SK-N-SH (cell line): Measurements from ENCODE around the gene CTSS. TPM values are rescaled to one million over a fixed set of nuclear protein-coding genes. Genes with fewer than 3 reads are reported as not detected.

ENCODE experiments used
- CTCF ChIA-PET: fragments of 300-600, 350-600 bp; formaldehyde crosslinking; extraction: SDS; loops from one replicate; lab custom pipeline; 2021; lab: Yijun Ruan, JAX
- POLR2A ChIA-PET: fragments of 350-600 bp; sonication (Branson Sonifier 250); formaldehyde crosslinking; extraction: SDS; loops from one replicate; lab custom pipeline; 2020; ENCODE audit warnings: antibody characterized with exemption, inconsistent platforms; lab: Yijun Ruan, JAX
- DNase-seq: peaks from one replicate; pipeline ENCODE4 v3.0.0; 2012
- H2AFZ ChIP-seq: fragments of 200-600 bp; sonication (generic); 2 replicates; pipeline ENCODE4 v1.8.1; 2016; ENCODE audit warnings: antibody characterized with exemption, mild to moderate bottlenecking, low read depth
- H3F3A ChIP-seq: fragments of 200-600 bp; sonication (generic); replicated peaks from 2 replicates; pipeline ENCODE3; 2016; ENCODE audit warnings: antibody characterized with exemption, mild to moderate bottlenecking; ENCODE audit not compliant: insufficient read depth
- H3K27ac ChIP-seq, 2 experiments: fragments of 200-500 bp in 1 of 2; fragments of 200-600 bp in 1 of 2; sonication (Bioruptor generic) in 1 of 2; sonication (generic), shearing (Covaris generic) in 1 of 2; 2 replicates each; pipeline versions ENCODE4 v1.5.1 to v1.6.1; 2014 to 2016; ENCODE audit warnings: low read depth in 2 of 2, inconsistent platforms in 1 of 2, low read length in 1 of 2, mild to moderate bottlenecking in 1 of 2, mixed read lengths in 1 of 2
- H3K27me3 ChIP-seq: fragments of 200-600 bp; sonication (generic), shearing (Covaris generic); 2 replicates; pipeline ENCODE4 v1.6.1; 2016; ENCODE audit warnings: mixed run types; ENCODE audit not compliant: insufficient read depth
- H3K36me3 ChIP-seq, 2 experiments: fragments of 200-500 bp in 1 of 2; fragments of 200-600 bp in 1 of 2; sonication (Bioruptor generic) in 1 of 2; sonication (generic) in 1 of 2; replicated peaks in 1 of 2; 2 replicates each; pipeline versions ENCODE3 to v1.5.1; 2014 to 2016; ENCODE audit warnings: low read length in 1 of 2, mild to moderate bottlenecking in 1 of 2; ENCODE audit not compliant: insufficient read depth in 2 of 2, control insufficient read depth in 1 of 2
- H3K4me1 ChIP-seq, 2 experiments: fragments of 200-500 bp in 1 of 2; fragments of 200-600 bp in 1 of 2; sonication (Bioruptor generic) in 1 of 2; sonication (generic), shearing (Covaris generic) in 1 of 2; 2 replicates each; pipeline versions ENCODE4 v1.5.1 to v1.6.1; 2014 to 2016; ENCODE audit warnings: low read depth in 1 of 2, low read length in 1 of 2, mixed run types in 1 of 2; ENCODE audit not compliant: insufficient read depth in 2 of 2, control insufficient read depth in 1 of 2
- H3K4me2 ChIP-seq: fragments of 200-600 bp; sonication (generic), shearing (Covaris generic); 2 replicates; pipeline ENCODE4 v1.6.1; 2017; ENCODE audit warnings: mixed run types
- H3K4me3 ChIP-seq, 2 experiments: fragments of 200-500 bp in 1 of 2; fragments of 200-600 bp in 1 of 2; sonication (Bioruptor generic) in 1 of 2; sonication (generic), shearing (Covaris generic) in 1 of 2; 2 replicates each; pipeline versions ENCODE4 v1.5.1 to v1.8.1; 2014 to 2016; ENCODE audit warnings: low read depth in 2 of 2, inconsistent platforms in 1 of 2, low read length in 1 of 2, mild to moderate bottlenecking in 1 of 2, mixed read lengths in 1 of 2, moderate library complexity in 1 of 2
- H3K79me2 ChIP-seq: fragments of 200-600 bp; sonication (generic); 2 replicates; pipeline ENCODE4 v1.8.1; 2017; ENCODE audit warnings: mild to moderate bottlenecking; ENCODE audit not compliant: insufficient read depth
- H3K9ac ChIP-seq: fragments of 200-600 bp; sonication (generic); 2 replicates; pipeline ENCODE4 v1.6.1; 2017; ENCODE audit warnings: mixed run types
- H3K9me2 ChIP-seq: fragments of 200-600 bp; sonication (generic); 2 replicates; pipeline ENCODE4 v1.6.1; 2017; ENCODE audit warnings: mixed run types
- H3K9me3 ChIP-seq: fragments of 200-600 bp; sonication (generic); 2 replicates; pipeline ENCODE4 v1.6.1; 2017; ENCODE audit warnings: mixed run types, mild to moderate bottlenecking, moderate library complexity
- H4K20me1 ChIP-seq: fragments of 200-600 bp; sonication (generic); 2 replicates; pipeline ENCODE4 v1.6.1; 2017; ENCODE audit warnings: mild to moderate bottlenecking, mixed run types; ENCODE audit not compliant: insufficient read depth
- CHD2 ChIP-seq: fragments of 150-350 bp; IDR thresholded peaks from 2 replicates; pipeline ENCODE4 v1.6.1; 2018; ENCODE audit warnings: low read length; ENCODE audit not compliant: partially characterized antibody
- ELF1 ChIP-seq: IDR thresholded peaks from 2 replicates; pipeline ENCODE4 v1.4.0; 2012
- FOXJ3 ChIP-seq: sonication (generic); formaldehyde crosslinking; IDR thresholded peaks from 2 replicates; pipeline ENCODE4 v1.5.1; 2020; ENCODE audit warnings: mild to moderate bottlenecking, missing genetic modification reagents
- JUND ChIP-seq: IDR thresholded peaks from 2 replicates; pipeline ENCODE4 v1.4.0; 2012
- MAX ChIP-seq: IDR thresholded peaks from 2 replicates; pipeline ENCODE4 v1.4.0; 2012; ENCODE audit warnings: low read depth
- NFIC ChIP-seq: IDR thresholded peaks from 2 replicates; pipeline ENCODE4 v1.4.0; 2012; ENCODE audit warnings: borderline replicate concordance
- SIN3A ChIP-seq: IDR thresholded peaks from 2 replicates; pipeline ENCODE4 v1.6.1; 2012; ENCODE audit warnings: low read depth, mild to moderate bottlenecking, low read length, moderate library complexity, borderline replicate concordance
- TEAD4 ChIP-seq: IDR thresholded peaks from 2 replicates; pipeline ENCODE4 v1.4.0; 2012; ENCODE audit warnings: mild to moderate bottlenecking, borderline replicate concordance; ENCODE audit not compliant: insufficient read depth
- USF1 ChIP-seq: IDR thresholded peaks from 2 replicates; pipeline ENCODE4 v1.4.0; 2012; ENCODE audit warnings: low read depth, borderline replicate concordance
- USF2 ChIP-seq: fragments of 150-350 bp; IDR thresholded peaks from 2 replicates; pipeline ENCODE4 v1.6.1; 2017; ENCODE audit warnings: antibody characterized with exemption, low read length, low read depth, borderline replicate concordance
- YY1 ChIP-seq: IDR thresholded peaks from 2 replicates; pipeline ENCODE4 v1.4.0; 2012; ENCODE audit warnings: low read depth, mild to moderate bottlenecking
- WGBS: methylation state at CpG from one replicate; pipeline ENCODE4 v1.1.6; 2017; ENCODE audit warnings: low lambda C conversion rate; 5-methylcytosine and 5-hydroxymethylcytosine counted together
- polyA plus RNA-seq, 3 experiments: library from polyadenylated mRNA; depleted of rRNA; stranded (reverse); fragments of >200 nt; gene quantifications; 2 replicates each; pipeline ENCODE4 v1.2.3, GENCODE V29; 2012
- TF ChIP-seq, protein P1 (sequence below): fragments of 200-600 bp; sonication (generic); IDR thresholded peaks from 2 replicates; pipeline ENCODE4 v1.6.1; 2017; ENCODE audit warnings: antibody characterized with exemption, mild to moderate bottlenecking, moderate library complexity

Gene CTSS
- polyA plus RNA-seq, 1 of the 3 experiments (the other 2 are of a cell fraction): 1.4 TPM

DNA sequence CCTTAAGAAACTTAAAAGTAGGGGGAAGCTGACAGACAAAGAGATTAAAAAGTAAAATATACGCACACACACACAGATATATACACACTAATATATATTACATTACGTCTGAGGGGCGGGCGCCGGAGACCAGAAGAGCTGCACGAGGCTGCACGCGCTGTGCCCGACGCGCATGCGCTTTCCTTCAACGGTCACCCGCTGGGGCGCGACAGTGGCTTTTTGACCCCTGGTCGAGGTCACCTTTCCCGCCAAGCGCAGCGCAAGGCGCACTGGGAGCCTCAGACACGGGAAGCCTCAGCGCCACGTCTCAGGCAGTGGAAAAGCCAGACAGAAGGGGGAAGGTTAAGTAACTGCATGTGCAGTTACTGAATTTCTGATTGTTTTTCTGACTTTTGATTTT, 44.9 kb downstream of the CTSS start, which contains the start of gene HORMAD1:
TSS of gene HORMAD1 (minus strand) at position 193 of the 400 bp plus-strand sequence. CDS start 1,390 bp downstream, outside the sequence.
- no peaks in the 10 kb centered on the region for H4K20me1 ChIP-seq
- no peaks in the 10 kb centered on the region for H3K27me3 ChIP-seq
- no peak within 1 kb of the TSS for H3K27ac ChIP-seq
- H3K36me3 ChIP-seq: no peaks in the 10 kb centered on the region
- H3K4me3 ChIP-seq: no peak within 1 kb of the TSS
- no peaks in the 10 kb centered on the region for H3K4me1 ChIP-seq
- no peak within 1 kb of the TSS for H2AFZ ChIP-seq
- POLR2A ChIA-PET: no interaction called here
- DNase-seq: no peak
- no peak within 1 kb of the TSS for H3K9ac ChIP-seq
- H3K79me2 ChIP-seq: no peaks in the 10 kb centered on the region
- H3K4me2 ChIP-seq: no peak within 1 kb of the TSS
- no peaks in the 10 kb centered on the region for H3K9me2 ChIP-seq
- WGBS: 96% methylated on average over 24 of the region's 24 CpGs
- CTCF ChIA-PET: interaction anchor here (0.8 kb wide), 1 partner anchor 201 kb away, joined by 3 read pairs; no protein-coding TSS in a partner anchor
- no peak for TF ChIP-seq YY1
- TF ChIP-seq USF2: no peak
- TF ChIP-seq MAX: no peak
- no peak for TF ChIP-seq ELF1
- no peak for TF ChIP-seq FOXJ3 (CRISPR knock-in tag)
- TF ChIP-seq JUND: no peak
- no peak for TF ChIP-seq USF1
- no peak for TF ChIP-seq TEAD4
- TF ChIP-seq SIN3A: no peak
- TF ChIP-seq NFIC: no peak
- TF ChIP-seq, protein P1, sequence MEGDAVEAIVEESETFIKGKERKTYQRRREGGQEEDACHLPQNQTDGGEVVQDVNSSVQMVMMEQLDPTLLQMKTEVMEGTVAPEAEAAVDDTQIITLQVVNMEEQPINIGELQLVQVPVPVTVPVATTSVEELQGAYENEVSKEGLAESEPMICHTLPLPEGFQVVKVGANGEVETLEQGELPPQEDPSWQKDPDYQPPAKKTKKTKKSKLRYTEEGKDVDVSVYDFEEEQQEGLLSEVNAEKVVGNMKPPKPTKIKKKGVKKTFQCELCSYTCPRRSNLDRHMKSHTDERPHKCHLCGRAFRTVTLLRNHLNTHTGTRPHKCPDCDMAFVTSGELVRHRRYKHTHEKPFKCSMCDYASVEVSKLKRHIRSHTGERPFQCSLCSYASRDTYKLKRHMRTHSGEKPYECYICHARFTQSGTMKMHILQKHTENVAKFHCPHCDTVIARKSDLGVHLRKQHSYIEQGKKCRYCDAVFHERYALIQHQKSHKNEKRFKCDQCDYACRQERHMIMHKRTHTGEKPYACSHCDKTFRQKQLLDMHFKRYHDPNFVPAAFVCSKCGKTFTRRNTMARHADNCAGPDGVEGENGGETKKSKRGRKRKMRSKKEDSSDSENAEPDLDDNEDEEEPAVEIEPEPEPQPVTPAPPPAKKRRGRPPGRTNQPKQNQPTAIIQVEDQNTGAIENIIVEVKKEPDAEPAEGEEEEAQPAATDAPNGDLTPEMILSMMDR: no peak
- TF ChIP-seq CHD2: no peak
- TF ChIP-seq, all 33 proteins: peak for 0
- no peaks in the 10 kb centered on the region for H3K9me3 ChIP-seq
- no peaks in the 10 kb centered on the region for H3F3A ChIP-seq

DNA sequence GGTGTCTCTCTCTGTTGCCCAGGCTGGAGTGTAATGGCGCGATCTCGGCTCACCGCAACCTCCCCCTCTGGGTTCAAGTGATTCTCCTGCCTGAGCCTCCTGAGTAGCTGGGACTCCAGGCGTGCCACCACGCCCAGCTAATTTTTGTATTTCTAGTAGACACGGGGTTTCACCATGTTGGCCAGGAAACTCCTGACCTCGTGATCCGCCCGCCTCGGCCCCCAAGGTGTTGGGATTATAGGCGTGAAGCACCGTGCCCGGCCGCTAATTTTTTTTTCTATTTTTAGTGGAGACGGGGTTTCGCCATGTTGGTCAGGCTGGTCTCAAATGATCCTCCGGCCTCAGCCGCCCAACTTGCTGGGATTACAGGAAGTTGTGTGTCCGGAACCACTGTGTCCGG, 45.5 kb downstream of the CTSS start:
- Histone ChIP-seq H4K20me1 (no peaks in the 10 kb centered on the region), H3K4me3 (no peak overlapping the region), H2AFZ (no peak overlapping the region), H3K4me1 (no peaks in the 10 kb centered on the region), H3K9me3 (no peaks in the 10 kb centered on the region), H3K9ac (no peak overlapping the region), H3F3A (no peaks in the 10 kb centered on the region), H3K79me2 (no peaks in the 10 kb centered on the region), H3K9me2 (no peaks in the 10 kb centered on the region), H3K36me3 (no peaks in the 10 kb centered on the region), H3K27me3 (no peaks in the 10 kb centered on the region), H3K4me2 (no peak overlapping the region), H3K27ac (no peak overlapping the region)
- ChIA-PET CTCF (interaction anchor here (0.8 to 1.4 kb wide), 2 partner anchors 9 to 202 kb away, joined by 3 to 4 read pairs; no protein-coding TSS in a partner anchor), POLR2A (no interaction called here)
- no peak for TF ChIP-seq YY1
- 96% methylated on average over 21 of the region's 21 CpGs for WGBS
- no peak for DNase-seq
